HFFc6 (cell line): Measurements from ENCODE around the gene VSIG4. TPM values are rescaled to one million over a fixed set of nuclear protein-coding genes. Genes with fewer than 3 reads are reported as not detected.

Experiments used
- DNase-seq: peaks from one replicate; pipeline ENCODE4 v3.0.0-alpha.2; 2018
- H3K27ac Mint-ChIP-seq: 2 replicates; pipeline ENCODE4 v1.8.0; 2020; ENCODE audit warnings: mild to moderate bottlenecking, mixed read lengths
- H3K27me3 Mint-ChIP-seq: 2 replicates; pipeline ENCODE4 v1.8.0; 2021; ENCODE audit warnings: mild to moderate bottlenecking, moderate library complexity, mixed read lengths; ENCODE audit not compliant: insufficient read depth
- H3K36me3 Mint-ChIP-seq: 2 replicates; pipeline ENCODE4 v1.8.0; 2021; ENCODE audit warnings: low read depth, mixed read lengths
- H3K4me1 Mint-ChIP-seq: 2 replicates; pipeline ENCODE4 v1.8.0; 2020; ENCODE audit warnings: low read depth, mixed read lengths
- H3K4me3 Mint-ChIP-seq: 2 replicates; pipeline ENCODE4 v1.8.0; 2020; ENCODE audit warnings: mild to moderate bottlenecking, moderate library complexity, mixed read lengths
- H3K9me3 Mint-ChIP-seq: 2 replicates; pipeline ENCODE4 v1.8.0; 2020; ENCODE audit warnings: mild to moderate bottlenecking, mixed read lengths
- CTCF ChIP-seq: fragments of 200-600 bp; sonication (generic); IDR thresholded peaks from 2 replicates; pipeline ENCODE4 v1.5.0; 2021; ENCODE audit warnings: antibody characterized with exemption, mild to moderate bottlenecking
- total RNA-seq, 6 experiments: library from RNA; stranded (reverse); fragmentation: NEBNext Ultra II Directional; extraction: Animal tissue kit (Norgen Biotek cat#: 25700); gene quantifications; 2 replicates in 1 of 6; 3 replicates in 5 of 6; pipeline ENCODE4 v1.2.3, GENCODE V29; 2021

The VSIG4 gene
- total RNA-seq, 6 experiments from 2014 or later, result not detected

- Mint-ChIP-seq H3K27ac (no peak overlapping the region), H3K4me1 (no peaks in the 10 kb centered on the region), H3K9me3 (no peaks in the 10 kb centered on the region), H3K27me3 (no peaks in the 10 kb centered on the region), H3K36me3 (no peaks in the 10 kb centered on the region), H3K4me3 (no peak overlapping the region)
- DNase-seq, result no peak
- no peak for TF ChIP-seq CTCF
Measured at GRCh38 chrX:66013194-66013816, 26.6 kb downstream of the VSIG4 start.

- no peak for TF ChIP-seq CTCF
- no peaks in the 10 kb centered on the region for H3K4me1 Mint-ChIP-seq
Measured at GRCh38 chrX:66012094-66012534, 27.8 kb downstream of the VSIG4 start.

GRCh38 chrX:66009231-66009845, 30.5 kb downstream of the VSIG4 start:
- no peak overlapping the region for H3K27ac Mint-ChIP-seq
- no peak for DNase-seq
- H3K36me3 Mint-ChIP-seq, result no peaks in the 10 kb centered on the region
- no peak for TF ChIP-seq CTCF
- no peaks in the 10 kb centered on the region; the same call in 1 of the 2 replicates for H3K27me3 Mint-ChIP-seq
- no peak overlapping the region for H3K4me3 Mint-ChIP-seq
- no peaks in the 10 kb centered on the region for H3K9me3 Mint-ChIP-seq
- no peaks in the 10 kb centered on the region for H3K4me1 Mint-ChIP-seq

More at GRCh38 chrX:66012094-66012534, 27.8 kb downstream of the VSIG4 start:
- Mint-ChIP-seq H3K27me3 (no peaks in the 10 kb centered on the region), H3K4me3 (no peak overlapping the region), H3K36me3 (no peaks in the 10 kb centered on the region), H3K9me3 (no peaks in the 10 kb centered on the region), H3K27ac (no peak overlapping the region)
- DNase-seq, result no peak

DNA sequence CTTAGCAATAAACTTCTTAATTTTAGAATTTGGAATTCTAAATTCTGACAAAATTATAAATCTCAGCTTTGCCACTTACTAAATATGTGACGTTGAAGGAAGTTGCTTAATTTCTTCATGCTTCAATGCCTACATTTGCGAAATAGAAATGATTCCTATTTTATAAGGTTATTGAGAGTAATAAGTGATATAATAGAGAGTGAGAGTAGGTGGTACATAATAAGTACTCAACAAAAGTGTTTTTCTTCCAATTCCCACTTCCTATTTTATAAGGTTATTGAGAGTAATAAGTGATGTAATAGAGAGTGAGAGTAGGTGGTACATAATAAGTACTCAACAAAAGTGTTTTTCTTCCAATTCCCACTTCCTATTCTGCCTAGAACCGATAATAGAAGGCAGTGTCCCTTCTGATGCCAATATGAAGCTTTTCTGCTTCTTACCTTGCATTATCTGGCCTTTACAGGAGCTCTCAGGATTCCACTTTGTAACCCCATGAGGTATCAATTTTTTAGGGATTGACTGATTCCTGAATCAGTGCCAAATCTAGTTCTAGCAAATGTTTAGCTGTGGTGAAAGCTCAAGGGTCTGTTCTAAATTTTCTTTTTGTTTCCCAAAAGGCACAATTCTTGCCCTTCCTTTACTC, 31.4 kb downstream of the VSIG4 start:
- no peak overlapping the region for H3K27ac Mint-ChIP-seq
- no peak for DNase-seq
- H3K27me3 Mint-ChIP-seq, result no peaks in the 10 kb centered on the region; the same call in 1 of the 2 replicates
- no peaks in the 10 kb centered on the region for H3K36me3 Mint-ChIP-seq
- TF ChIP-seq CTCF, result no peak
- H3K4me3 Mint-ChIP-seq, result no peak overlapping the region
- no peaks in the 10 kb centered on the region for H3K9me3 Mint-ChIP-seq
- no peaks in the 10 kb centered on the region for H3K4me1 Mint-ChIP-seq

- Mint-ChIP-seq H3K27ac (no peak overlapping the region), H3K4me1 (no peaks in the 10 kb centered on the region), H3K27me3 (no peaks in the 10 kb centered on the region; the same call in 1 of the 2 replicates), H3K4me3 (no peak overlapping the region), H3K36me3 (no peaks in the 10 kb centered on the region), H3K9me3 (no peaks in the 10 kb centered on the region)
- TF ChIP-seq CTCF, result no peak
- DNase-seq, result no peak
Measured at GRCh38 chrX:66007851-66008250, 32.0 kb downstream of the VSIG4 start.
